D721Med (cell line): ENCODE data around the gene STIM1.

ENCODE experiments used
- DNase-seq: peaks from one replicate; pipeline ENCODE4 v3.0.0; 2011; ENCODE audit warnings: low spot score; ENCODE audit not compliant: insufficient read length
- FAIRE-seq: peaks from 2 replicates; lab custom pipeline; 2011; peaks lifted over from hg19 to GRCh38; lab: Jason Lieb, UNC
- TF ChIP-seq, protein P1 (sequence below): IDR thresholded peaks from 2 replicates; pipeline ENCODE4 v1.5.1; 2012; ENCODE audit warnings: mild to moderate bottlenecking, control low read depth; ENCODE audit not compliant: insufficient read depth; ENCODE audit errors: missing control alignments

STIM1 gene

DNA sequence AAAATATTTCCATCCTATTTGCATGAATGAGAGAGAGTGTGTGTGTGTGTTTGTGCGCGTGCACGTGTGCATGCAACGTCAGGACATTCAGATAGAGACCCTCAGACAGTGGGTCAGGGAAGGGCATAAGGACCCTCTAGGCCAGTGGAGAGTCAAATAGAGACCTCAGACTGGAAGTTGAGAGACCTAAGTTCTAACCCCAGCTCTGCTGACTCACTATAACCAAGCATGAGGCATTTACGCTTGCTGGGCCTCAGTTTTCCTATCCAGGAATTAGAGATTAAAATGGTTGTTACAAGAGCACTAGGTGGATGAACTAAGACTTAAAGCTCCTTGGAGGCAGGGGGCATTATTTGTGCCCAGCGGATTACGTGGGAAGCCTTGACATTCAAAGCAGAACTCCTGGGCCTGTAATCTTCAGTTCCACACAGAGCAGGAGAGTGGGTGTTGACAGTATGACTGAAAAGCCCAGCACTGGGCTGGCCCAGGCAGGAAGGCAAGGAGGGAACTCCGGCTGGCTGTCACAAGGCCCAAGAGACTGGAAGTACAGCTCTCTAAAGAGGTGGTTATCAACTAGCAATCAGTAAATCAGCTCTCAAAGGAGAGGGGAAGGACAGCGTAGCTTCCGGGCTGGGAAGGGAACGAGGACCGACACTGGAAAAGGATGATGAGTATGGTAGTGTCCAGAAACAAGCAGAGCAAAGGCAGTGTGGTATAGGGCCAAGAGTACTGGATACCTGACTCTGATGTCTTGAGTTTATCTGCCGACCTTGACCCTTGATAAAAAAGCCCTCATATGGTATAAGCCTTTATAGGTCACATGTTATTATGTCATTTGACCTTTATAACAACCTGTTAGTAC is 23.9 kb upstream of the STIM1 start:
- TF ChIP-seq, protein P1, sequence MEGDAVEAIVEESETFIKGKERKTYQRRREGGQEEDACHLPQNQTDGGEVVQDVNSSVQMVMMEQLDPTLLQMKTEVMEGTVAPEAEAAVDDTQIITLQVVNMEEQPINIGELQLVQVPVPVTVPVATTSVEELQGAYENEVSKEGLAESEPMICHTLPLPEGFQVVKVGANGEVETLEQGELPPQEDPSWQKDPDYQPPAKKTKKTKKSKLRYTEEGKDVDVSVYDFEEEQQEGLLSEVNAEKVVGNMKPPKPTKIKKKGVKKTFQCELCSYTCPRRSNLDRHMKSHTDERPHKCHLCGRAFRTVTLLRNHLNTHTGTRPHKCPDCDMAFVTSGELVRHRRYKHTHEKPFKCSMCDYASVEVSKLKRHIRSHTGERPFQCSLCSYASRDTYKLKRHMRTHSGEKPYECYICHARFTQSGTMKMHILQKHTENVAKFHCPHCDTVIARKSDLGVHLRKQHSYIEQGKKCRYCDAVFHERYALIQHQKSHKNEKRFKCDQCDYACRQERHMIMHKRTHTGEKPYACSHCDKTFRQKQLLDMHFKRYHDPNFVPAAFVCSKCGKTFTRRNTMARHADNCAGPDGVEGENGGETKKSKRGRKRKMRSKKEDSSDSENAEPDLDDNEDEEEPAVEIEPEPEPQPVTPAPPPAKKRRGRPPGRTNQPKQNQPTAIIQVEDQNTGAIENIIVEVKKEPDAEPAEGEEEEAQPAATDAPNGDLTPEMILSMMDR: no peak
- no peak for DNase-seq
- FAIRE-seq: no peak

DNA sequence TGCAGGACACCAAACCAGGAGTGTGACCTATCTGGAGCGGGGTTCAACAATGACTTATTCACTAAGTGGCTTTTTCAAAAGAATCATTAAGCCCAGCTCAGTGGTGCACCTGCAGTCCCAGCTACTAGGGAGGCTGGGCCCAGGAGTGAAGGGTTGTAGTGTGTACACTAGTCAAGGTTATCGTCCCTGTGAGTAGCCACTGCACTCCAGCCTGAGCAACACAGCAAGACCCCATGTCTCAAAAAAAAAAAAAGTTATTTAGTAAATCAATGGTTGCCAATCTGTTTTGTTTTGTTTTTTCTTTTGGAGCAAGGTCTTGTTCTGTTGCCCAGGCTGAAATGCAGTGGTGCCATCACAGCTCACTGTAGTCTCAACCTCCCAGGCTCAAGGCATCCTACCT is 22.6 kb upstream of the STIM1 start:
- TF ChIP-seq, protein P1: no peak
- FAIRE-seq (no peak), DNase-seq (no peak)

DNA sequence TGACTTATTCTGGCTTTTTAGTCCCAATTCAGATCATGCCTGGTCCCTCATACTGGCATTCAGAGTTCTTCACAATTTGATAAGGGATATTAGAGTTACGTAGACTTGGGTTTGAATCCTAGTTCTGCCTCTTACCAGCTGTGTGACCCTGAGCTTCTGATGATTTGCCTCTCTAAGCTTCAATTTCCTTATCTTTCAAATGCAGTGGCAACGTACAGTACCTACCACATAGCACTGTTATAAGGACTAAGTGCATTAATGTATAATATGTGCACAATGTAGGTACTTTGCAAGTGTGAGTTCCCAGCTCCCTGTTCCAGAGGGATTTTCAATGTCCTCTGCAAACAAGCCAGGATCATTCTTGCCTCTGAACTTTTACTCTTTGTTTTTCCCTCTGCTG is 22.0 kb upstream of the STIM1 start:
- no peak for DNase-seq
- TF ChIP-seq, protein P1: no peak
- no peak for FAIRE-seq

DNA sequence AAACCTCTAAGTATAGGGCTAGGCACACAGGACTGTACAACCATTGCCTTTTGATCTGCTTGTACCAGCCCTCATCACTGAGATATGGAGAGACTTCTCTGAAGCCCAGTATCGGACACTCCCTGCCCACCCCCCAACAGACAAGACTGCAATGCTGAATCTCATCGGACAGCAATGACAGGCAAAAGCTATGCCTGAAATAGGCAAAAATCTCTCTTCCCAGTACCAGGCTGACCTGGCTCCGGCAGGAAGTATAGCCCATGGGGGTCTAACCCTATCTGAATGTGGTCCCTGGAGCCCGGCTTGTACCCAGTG is 21.2 kb upstream of the STIM1 start:
- TF ChIP-seq, protein P1: no peak
- DNase-seq (no peak), FAIRE-seq (no peak)

DNA sequence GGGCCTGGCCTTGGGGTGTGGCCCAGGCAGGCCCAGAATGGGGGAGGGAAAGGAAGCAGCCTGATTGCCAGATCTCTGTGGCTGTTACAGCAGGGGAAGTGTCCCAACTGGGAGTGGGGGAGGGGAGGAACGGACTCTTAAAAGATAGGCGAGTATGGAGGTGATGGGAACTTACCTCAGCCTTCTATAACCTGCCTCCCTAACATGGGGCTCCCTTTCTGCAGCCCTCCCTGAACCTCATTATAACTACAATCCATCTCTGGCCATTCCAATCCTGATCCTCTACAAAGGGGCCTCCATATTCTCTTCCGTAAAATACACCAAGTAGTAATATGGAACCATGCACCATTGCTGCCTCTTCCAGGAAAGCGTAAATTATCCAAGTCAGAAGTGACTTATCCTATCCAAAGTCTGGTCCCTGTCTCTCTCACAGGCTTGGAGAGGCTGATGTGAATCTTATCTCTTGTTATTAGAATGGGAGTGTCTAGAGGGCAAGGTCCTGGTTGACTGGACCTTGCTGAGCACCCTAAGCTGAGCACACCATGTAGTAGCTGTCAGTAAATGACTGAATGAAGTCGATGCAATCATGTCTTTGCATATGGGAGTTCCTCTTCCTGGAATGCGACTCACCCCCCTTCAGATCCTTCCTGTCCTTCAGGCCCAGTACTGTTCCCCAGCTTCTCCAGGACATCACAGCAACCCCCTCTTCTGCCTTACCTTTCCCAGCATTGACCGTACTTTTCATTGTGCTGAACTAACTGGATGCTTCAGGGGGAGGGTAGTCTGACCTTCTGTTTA is 20.6 kb upstream of the STIM1 start:
- DNase-seq (no peak), FAIRE-seq (no peak)

DNA sequence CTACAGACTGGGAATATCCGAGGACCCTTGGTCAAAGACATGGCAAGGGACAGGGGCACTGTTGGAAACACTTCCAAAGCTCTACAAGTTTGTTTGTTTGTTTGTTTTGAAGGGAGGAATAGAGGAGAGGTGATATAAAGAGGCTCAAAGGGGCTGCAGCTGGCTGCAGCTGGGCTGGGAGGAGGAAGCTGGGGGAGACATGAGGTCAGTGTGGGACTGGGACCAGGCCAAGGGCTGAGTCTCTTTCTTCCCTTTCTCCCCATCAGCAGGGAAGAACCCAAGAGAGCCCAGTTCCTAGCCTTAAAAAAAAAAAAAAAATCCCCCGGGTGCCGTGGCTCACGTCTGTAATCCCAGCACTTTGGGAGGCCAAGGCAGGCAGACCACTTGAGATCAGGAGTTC is 19.7 kb upstream of the STIM1 start:
- DNase-seq: no peak
- TF ChIP-seq, protein P1: no peak
- no peak for FAIRE-seq

More for the DNA sequence above, 20.6 kb upstream of the STIM1 start:
- TF ChIP-seq, protein P1: no peak
